Bladder microvascular endothelial cell (primary cell): ENCODE results near the gene TAP1. TPM values are rescaled to one million over a fixed set of nuclear protein-coding genes. Genes with fewer than 3 reads are reported as not detected.

Experiments
- total RNA-seq: library from RNA; depleted of rRNA; stranded (reverse); fragments of >200 nt; gene quantifications from 2 replicates; pipeline ENCODE4 v1.2.3, GENCODE V29; 2014

Gene TAP1
- 65.6 and 77.2 TPM in 2 replicates for total RNA-seq

GRCh38 chr6:32853541-32854375 is at the start of gene TAP1, which contains the start of gene PSMB9:
Gene TAP1, minus strand, starts transcription at chr6:32853704. Its CDS starts 68 bp downstream, at chr6:32853636.
Gene PSMB9, plus strand, starts transcription at chr6:32854192. Its CDS starts 38 bp downstream, at chr6:32854230.

GRCh38 chr6:32843979-32844838 is 9.3 kb downstream of the TAP1 start, which contains the start of gene PSMB8:
Gene PSMB8, minus strand, starts transcription at chr6:32844047. Its CDS starts 51 bp downstream, at chr6:32843996.

DNA sequence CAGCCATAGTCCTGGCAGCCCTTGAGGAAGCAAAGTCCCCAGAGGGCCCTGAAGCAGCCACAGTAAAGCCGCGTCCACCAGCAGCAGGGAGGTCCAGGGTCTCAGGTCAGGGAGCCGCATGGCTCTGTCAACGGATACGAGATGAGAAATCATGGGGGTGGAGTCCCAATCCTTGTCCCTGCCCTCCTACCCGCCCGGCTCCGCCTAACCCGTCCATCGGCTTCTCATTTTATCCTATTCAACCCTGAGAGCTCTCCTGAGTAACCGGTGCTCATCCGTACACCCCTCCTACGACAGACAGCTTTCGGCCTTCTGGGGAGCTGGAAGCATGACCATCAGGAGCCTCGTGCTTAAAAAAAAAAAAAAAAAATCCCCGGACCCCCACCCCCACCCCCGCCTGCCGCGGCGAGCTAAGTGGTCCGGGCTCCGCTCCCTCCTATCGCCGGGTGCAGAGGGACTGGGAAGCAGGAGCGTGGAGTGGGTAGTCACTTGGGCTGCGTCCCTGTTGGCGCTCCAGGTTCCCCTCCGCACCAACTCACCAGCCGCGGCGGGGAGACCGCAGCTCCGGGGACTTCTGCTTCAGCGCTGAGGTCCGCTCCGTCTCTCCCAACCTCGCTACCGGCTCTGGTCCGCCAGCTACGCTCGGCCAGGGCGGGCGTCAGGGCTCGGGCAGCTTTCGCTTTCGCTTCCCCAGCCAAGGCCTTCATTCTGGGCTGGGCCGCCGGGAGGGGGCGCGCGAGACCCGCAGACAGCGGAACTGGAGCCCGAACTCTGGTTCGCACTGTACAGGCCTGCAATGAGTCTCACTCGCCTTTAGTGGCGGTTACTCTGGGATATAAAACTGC is 15.2 kb downstream of the TAP1 start, which contains the start of gene TAP2:
TSS of gene TAP2 (minus strand) at position 626 of the 845 bp plus-strand sequence. CDS start at position 120, 506 bp downstream.

GRCh38 chr6:32816746-32817204 is 36.7 kb downstream of the TAP1 start, which contains the start of gene HLA-DOB:
Gene HLA-DOB, minus strand, starts transcription at chr6:32817002. Its CDS starts 51 bp downstream, at chr6:32816951.

Other genes starting within 250 kb of the TAP1 start
- not detected in 2 replicates for gene HLA-DQA1, start 216.3 kb downstream of the TAP1 start, total RNA-seq
- 1.6 TPM in 1 of 2 replicates, not detected in the other for gene HLA-DQB1, start 187.0 kb downstream of the TAP1 start, total RNA-seq
- gene HLA-DQA2, start 112.3 kb downstream of the TAP1 start, total RNA-seq: not detected in 2 replicates
- not detected in 2 replicates for gene HLA-DQB2, start 90.2 kb downstream of the TAP1 start, total RNA-seq
- gene HLA-DOB, start 36.7 kb downstream of the TAP1 start, total RNA-seq: not detected in 2 replicates
- 50.0 and 113 TPM in 2 replicates for gene TAP2, start 15.0 kb downstream of the TAP1 start, total RNA-seq
- gene PSMB8, start 9.7 kb downstream of the TAP1 start, total RNA-seq: 67.2 and 113 TPM in 2 replicates
- gene PSMB9, start 488 bp upstream of the TAP1 start, total RNA-seq: 27.0 and 55.5 TPM in 2 replicates
- gene HLA-DMB, start 87.3 kb upstream of the TAP1 start, total RNA-seq: 1.0 and 2.4 TPM in 2 replicates
- 1.1 and 2.6 TPM in 2 replicates for gene HLA-DMA, start 99.4 kb upstream of the TAP1 start, total RNA-seq
- 46.0 and 74.8 TPM in 2 replicates for gene BRD2, start 114.9 kb upstream of the TAP1 start, total RNA-seq
- 0.16 TPM in 1 of 2 replicates, not detected in the other for gene HLA-DOA, start 155.9 kb upstream of the TAP1 start, total RNA-seq
- 10.8 and 12.3 TPM in 2 replicates for gene HLA-DPA1, start 219.9 kb upstream of the TAP1 start, total RNA-seq
- 18.9 and 33.0 TPM in 2 replicates for gene HLA-DPB1, start 222.3 kb upstream of the TAP1 start, total RNA-seq